SH-SY5Y (cell line): ENCODE data around the gene CIROP.

ENCODE experiments used
- GATA2 ChIP-seq: IDR thresholded peaks from 2 replicates; pipeline ENCODE4 v1.6.1; 2011; ENCODE audit warnings: mild to moderate bottlenecking, low read depth, low read length
- GATA3 ChIP-seq: IDR thresholded peaks from 2 replicates; pipeline ENCODE4 v1.6.1; 2011; ENCODE audit warnings: low read depth, mild to moderate bottlenecking, low read length, moderate library complexity

- no peak for TF ChIP-seq GATA2
- no peak for TF ChIP-seq GATA3
Observed at GRCh38 chr14:23137813-23138535, 33.2 kb upstream of the CIROP start.
